ENCODE measurements around the gene ARHGAP10. TPM values are rescaled to one million over a fixed set of nuclear protein-coding genes. Genes with fewer than 3 reads are reported as not detected.

Gene ARHGAP10
- total RNA-seq, 1 donor from 2014 or later, result 4.6 TPM

GRCh38 chr4:148052448-148052847 lies 320.6 kb downstream of the ARHGAP10 start:
- H3K27me3 Mint-ChIP-seq (ENCODE audit: unreplicated experiment), result no peaks in the 10 kb centered on the region
- no peak overlapping the region for H3K4me3 Mint-ChIP-seq (ENCODE audit: unreplicated experiment)
- DNase-seq (ENCODE audit: low spot score), result no peak
- no peaks in the 10 kb centered on the region for H3K9me3 Mint-ChIP-seq (ENCODE audit: unreplicated experiment)
- no peak overlapping the region for H3K27ac Mint-ChIP-seq (ENCODE audit: unreplicated experiment)
- no peaks in the 10 kb centered on the region for H3K36me3 Mint-ChIP-seq (ENCODE audit: low read depth, unreplicated experiment)
- TF ChIP-seq CTCF (IDR thresholded peaks at IDR 0.05; ENCODE audit: unreplicated experiment), result no peak
- no peaks in the 10 kb centered on the region for H3K4me1 Mint-ChIP-seq (ENCODE audit: unreplicated experiment)

DNA sequence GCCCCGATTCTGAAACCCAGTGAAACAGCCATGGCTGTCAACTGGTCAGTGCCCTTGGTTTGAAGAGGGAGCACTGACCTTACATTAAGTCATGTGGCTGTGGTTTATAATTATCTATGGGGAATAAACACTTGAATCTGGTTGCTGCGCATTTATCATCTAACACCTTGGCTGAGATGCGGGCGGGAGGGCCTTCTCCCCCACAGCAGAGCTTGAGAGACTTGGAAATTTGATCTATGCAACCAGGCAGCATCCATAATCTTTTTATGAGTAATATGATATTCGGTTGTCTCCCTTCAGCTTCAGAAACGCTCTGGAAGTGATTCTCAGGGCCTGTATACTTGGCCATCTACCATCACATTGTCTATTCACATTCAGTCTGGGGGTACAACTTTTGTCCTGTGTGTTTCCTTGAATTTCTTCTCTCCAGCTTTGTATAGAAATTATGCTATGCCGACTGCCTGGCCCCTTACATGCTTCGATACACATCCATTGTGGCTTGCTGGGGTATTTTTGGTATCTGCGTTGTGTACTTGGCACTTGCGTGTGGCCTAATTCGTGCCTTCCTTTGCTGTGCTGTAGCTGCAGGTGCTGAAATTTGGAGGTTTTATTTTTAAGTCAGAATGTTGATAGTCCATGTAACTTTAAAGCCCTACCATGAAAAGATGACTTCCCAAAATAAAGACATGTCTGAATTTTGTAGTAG lies 321.6 kb downstream of the ARHGAP10 start:
- DNase-seq (ENCODE audit: low spot score), result no peak
- TF ChIP-seq CTCF (IDR thresholded peaks at IDR 0.05; ENCODE audit: unreplicated experiment), result no peak
- H3K27me3 Mint-ChIP-seq (ENCODE audit: unreplicated experiment), result no peaks in the 10 kb centered on the region
- peaks cover 2% of the 10 kb centered on the region for H3K4me1 Mint-ChIP-seq (ENCODE audit: unreplicated experiment)
- H3K36me3 Mint-ChIP-seq (ENCODE audit: low read depth, unreplicated experiment), result no peaks in the 10 kb centered on the region
- H3K9me3 Mint-ChIP-seq (ENCODE audit: unreplicated experiment), result no peaks in the 10 kb centered on the region
- H3K27ac Mint-ChIP-seq (ENCODE audit: unreplicated experiment), result no peak overlapping the region
- no peak overlapping the region for H3K4me3 Mint-ChIP-seq (ENCODE audit: unreplicated experiment)

DNA sequence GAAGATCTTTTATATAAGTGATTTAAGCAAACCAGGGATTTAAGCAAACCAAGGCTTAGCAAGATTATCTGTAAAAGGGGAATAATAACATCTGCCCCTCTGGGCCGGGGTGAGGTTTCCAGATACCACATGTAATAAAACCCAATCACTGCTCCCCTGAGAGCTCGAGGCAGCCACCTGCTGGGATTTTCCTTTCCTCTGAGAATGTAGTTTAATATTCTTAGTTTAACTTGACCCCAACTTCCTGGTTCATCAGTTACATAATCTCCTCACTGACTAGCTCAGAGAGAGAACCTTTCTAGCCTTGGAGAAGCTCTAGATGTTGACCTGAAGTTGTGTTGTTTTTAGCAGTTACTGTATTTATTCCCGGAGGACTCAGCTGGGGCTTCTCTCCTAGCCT lies 322.4 kb downstream of the ARHGAP10 start:
- H3K27ac Mint-ChIP-seq (ENCODE audit: unreplicated experiment), result no peak overlapping the region
- no peaks in the 10 kb centered on the region for H3K9me3 Mint-ChIP-seq (ENCODE audit: unreplicated experiment)
- H3K4me3 Mint-ChIP-seq (ENCODE audit: unreplicated experiment), result no peak overlapping the region
- H3K36me3 Mint-ChIP-seq (ENCODE audit: low read depth, unreplicated experiment), result no peaks in the 10 kb centered on the region
- no peak for TF ChIP-seq CTCF (IDR thresholded peaks at IDR 0.05; ENCODE audit: unreplicated experiment)
- H3K4me1 Mint-ChIP-seq (ENCODE audit: unreplicated experiment), result peaks cover 9% of the 10 kb centered on the region
- no peaks in the 10 kb centered on the region for H3K27me3 Mint-ChIP-seq (ENCODE audit: unreplicated experiment)
- DNase-seq (ENCODE audit: low spot score), result no peak

GRCh38 chr4:148055844-148056243 lies 324.0 kb downstream of the ARHGAP10 start:
- Mint-ChIP-seq H3K9me3 (ENCODE audit: unreplicated experiment) (no peaks in the 10 kb centered on the region), H3K4me3 (ENCODE audit: unreplicated experiment) (no peak overlapping the region), H3K4me1 (ENCODE audit: unreplicated experiment) (peaks cover 9% of the 10 kb centered on the region), H3K27me3 (ENCODE audit: unreplicated experiment) (no peaks in the 10 kb centered on the region), H3K27ac (ENCODE audit: unreplicated experiment) (no peak overlapping the region), H3K36me3 (ENCODE audit: low read depth, unreplicated experiment) (no peaks in the 10 kb centered on the region)
- DNase-seq (ENCODE audit: low spot score), result no peak
- no peak for TF ChIP-seq CTCF (IDR thresholded peaks at IDR 0.05; ENCODE audit: unreplicated experiment)

DNA sequence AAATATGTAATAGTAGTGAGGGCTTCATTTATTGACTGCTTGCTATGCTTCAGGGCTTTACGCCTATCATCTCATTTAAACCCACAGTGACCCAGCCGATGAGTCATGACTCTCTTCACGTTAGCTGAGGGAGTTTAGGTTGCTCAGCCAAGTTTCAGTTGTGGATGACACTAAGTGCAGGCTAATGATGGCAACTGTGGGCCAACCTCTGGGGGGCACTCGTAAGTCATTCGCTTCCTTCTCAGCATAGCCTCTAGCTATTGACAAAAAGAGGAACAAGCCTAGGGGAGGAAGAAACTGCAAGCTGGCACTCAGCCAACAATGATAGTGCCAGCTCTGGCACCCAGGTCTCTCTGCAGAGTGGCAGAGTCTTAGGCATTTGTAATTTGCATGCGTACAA lies 325.0 kb downstream of the ARHGAP10 start:
- TF ChIP-seq CTCF (IDR thresholded peaks at IDR 0.05; ENCODE audit: unreplicated experiment), result no peak
- no peaks in the 10 kb centered on the region for H3K36me3 Mint-ChIP-seq (ENCODE audit: low read depth, unreplicated experiment)
- H3K27ac Mint-ChIP-seq (ENCODE audit: unreplicated experiment), result no peak overlapping the region
- H3K27me3 Mint-ChIP-seq (ENCODE audit: unreplicated experiment), result peaks cover 3% of the 10 kb centered on the region
- H3K9me3 Mint-ChIP-seq (ENCODE audit: unreplicated experiment), result no peaks in the 10 kb centered on the region
- H3K4me3 Mint-ChIP-seq (ENCODE audit: unreplicated experiment), result no peak overlapping the region
- peaks cover 17% of the 10 kb centered on the region for H3K4me1 Mint-ChIP-seq (ENCODE audit: unreplicated experiment)
- no peak for DNase-seq (ENCODE audit: low spot score)

Measured in endothelial cell (in vitro differentiated cells).